HG02973 (cell line): ENCODE measurements around the gene COL4A5.

Source experiments
- ATAC-seq: cut with Tn5 transposase; IDR thresholded peaks from one replicate; pipeline ENCODE4 v1.9.1; 2021; ENCODE audit warnings: moderate library complexity; ENCODE audit not compliant: unreplicated experiment

Gene COL4A5

DNA sequence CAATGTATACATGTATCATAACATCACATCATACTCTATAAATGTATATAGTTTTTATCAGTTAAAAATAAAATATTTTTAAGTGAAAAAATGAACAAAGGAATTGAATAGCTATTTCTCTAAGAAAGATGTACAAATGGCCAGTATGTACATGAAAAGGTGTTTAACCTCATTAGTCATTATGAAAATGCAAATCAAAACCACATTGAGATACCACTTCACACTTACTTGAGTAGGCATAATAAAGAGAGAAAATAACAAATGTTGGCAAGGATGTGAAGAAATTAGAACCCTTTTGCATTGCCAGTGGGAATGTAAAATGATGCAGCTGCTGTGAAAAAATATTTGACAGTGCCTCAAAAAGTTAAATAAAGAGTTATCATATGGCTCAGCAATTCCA is 201.2 kb downstream of the COL4A5 start:
- no peak for ATAC-seq

DNA sequence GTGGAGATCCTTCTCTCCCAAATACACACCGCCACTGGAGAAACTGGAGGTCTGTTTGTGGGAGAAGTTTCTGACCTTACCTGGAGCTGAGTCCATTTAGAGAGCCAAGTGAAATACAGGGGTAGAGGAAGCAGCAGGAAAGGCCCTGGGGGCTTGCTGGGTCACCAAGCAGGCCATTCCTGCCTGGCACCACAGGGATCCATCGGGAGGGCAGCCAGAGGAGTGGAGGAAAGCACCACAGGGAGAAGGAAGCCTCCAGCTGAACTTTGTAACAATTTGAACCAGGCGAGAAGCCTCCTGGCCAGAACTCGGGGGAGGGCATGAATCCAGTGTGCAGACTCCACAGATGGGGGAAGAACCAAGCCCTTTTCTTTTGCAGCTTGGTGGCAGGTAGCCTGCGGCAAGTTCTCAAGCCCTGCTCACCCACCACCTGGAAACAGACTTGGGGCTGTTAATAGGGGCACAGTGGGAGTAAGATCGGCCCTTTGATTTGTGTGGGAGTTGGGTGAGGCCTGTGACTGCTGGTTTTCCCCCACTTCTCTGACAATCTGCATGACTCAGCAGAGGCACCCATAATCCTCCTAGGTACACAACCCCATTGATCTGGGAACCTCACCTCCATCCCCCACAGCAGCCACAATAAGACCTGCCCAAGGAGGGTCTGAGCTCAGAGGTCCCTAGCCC is 202.1 kb downstream of the COL4A5 start:
- ATAC-seq: no peak

DNA sequence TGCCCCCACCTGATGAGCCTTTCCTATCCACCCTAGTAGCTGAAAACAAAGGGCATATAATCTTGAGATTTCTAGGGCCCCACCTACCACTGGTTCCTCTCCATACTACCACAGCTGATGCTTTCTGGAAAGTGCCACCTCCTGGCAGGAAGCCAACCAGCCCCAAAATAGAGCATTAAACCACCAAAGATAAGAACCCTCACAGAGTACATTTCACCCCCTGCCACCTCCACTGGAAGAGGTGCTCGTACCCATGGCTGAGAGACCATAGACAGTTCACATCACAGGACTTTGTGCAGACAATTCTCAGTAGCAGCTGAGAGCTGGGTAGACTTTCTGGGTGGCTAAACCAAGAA is 202.6 kb downstream of the COL4A5 start:
- ATAC-seq: no peak

DNA sequence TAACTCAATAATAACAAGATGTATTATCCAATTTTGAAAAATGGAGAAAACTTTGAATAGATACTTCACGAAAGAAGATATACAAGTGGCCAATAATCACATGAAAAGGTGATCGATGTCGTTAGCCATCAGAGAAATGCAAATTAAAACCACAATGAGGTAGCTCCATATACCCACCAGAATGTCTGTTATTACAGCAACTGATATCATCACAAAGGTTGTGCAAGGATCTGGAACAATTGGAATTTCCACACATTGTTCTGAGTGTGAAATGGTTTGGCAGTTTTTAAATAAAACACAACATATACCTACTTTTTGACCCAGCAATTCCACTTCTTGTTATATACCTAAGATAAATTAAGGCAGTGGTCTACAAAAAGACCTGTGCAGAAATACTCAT is 225.1 kb downstream of the COL4A5 start:
- no peak for ATAC-seq

DNA sequence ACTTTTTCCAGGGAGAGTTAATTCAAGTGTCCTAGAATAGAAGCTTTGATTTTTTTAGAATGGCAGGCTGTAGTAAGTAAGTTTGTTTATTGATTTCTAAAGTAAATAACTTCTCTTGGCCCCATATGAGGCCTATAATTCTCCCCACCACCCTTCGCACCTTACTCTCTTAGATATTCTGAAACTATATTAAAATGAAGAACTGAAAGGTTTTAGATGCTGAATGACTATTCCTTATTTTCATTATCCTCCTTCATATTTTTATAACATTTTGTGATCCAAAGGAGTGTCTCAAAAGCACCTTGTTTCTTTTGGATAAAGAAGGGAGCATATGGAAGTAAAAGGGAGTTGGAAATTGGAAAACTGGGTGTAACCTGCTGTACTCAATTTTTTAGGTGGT is 226.5 kb downstream of the COL4A5 start:
- no peak for ATAC-seq

DNA sequence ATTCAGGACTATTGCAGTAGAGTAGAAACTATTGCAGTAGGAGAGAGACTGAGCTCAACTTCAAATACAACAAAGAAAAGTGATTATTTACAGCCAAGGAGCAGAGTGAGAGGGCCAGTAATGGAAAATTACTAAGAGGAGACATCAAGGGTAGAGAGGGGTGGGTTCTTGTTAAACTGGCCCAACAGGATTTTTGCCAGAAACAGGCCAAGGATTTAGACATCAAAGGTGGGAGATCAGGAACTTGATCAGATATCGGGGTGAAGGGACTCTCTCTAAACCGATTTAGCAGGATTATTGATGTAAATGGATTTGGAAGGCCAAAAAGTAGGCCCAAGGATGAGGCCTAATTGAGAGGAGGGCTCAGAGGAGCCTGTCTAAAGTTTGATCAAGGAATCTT is 231.9 kb downstream of the COL4A5 start:
- ATAC-seq: no peak

DNA sequence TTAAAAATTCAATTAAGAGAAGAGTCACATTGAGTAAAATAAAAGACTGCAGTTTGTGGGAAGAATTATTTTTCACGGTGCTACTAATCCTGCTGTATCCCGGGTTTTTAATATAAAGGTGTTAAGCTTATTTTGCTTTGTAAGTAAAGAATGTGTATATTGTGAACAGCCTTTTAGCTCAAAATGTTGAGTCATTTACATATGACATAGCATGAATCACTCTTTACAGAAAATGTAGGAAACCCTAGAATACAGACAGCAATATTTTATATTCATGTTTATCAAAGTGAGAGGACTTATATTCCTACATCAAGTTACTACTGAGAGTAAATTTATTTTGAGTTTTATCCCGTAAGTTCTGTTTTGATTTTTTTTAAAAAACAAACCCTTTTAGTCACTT is 257.1 kb downstream of the COL4A5 start:
- ATAC-seq: no peak

DNA sequence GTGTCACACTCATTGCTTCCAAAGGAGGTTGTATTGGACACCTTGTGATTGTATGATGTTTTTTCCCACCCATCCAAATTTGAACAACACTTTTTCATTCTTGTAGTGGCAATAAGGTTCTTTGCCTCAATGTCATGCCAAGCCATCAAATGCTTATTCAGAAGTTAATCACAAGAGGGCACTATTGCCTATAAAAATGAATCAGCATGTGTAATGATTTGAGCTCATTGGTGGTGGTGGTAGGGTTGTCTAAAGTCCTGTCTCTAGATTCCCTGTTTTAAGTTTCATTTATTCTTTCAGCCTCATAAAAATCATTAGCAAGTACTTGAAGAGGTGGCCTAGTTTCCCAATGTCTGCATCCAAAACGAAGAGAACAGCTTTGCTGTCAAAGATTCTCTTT is 259.7 kb downstream of the COL4A5 start:
- no peak for ATAC-seq

DNA sequence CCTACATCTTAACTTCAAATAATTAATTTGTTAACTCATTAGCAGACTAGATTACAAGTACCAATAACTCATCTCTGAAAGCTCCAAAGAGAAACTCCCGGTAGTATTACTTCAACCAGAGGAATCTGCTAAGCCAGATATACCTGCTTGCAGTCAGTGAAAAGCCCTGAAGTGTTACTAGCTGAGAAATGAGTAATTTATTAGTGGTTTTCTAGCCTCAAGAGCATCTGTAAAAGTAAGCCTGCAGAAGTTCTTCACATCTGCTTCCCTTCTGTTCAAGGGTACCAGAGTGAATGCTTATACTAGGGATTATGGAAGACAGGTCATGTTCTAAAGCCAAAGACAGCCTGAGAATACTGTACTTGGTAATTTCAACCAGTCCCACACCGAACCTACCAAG is 262.0 kb downstream of the COL4A5 start:
- no peak for ATAC-seq

DNA sequence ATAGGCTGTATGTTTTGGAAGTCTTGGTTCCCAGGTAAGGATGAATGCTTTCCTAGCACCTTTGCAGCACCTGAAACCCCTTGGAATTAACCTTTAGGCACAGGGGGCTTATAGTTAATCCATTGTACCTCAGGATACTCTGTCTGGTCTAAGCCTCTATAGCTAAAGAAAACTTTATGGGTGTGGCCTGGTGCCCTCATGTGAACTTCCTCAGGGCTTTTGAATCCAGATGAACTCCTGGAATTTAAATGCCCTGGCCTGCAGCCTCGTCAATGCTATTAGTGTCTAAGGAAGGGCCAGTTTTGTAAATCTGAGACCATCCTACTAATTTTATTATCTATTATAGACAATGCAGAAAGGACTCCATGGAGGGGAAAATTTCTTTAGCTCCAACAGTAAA is 262.9 kb downstream of the COL4A5 start:
- ATAC-seq: no peak

DNA sequence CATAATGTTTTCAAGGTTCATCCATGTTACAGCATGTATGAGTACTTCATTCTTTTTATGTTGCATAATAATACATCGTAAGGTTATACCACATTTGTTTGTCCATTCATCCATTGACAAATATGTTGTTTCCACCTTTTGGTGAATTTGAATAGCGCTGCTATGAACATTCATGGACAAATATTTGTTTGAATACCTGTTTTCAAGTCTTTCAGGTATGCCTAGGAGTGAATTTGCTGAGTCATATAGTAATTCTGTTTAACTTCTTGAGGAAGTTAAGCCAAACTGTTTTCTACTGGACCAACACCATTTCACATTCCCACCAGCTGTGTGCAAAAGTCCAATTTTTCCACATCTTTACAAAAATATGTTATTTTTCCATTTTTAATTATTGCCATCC is 265.2 kb downstream of the COL4A5 start:
- no peak for ATAC-seq

DNA sequence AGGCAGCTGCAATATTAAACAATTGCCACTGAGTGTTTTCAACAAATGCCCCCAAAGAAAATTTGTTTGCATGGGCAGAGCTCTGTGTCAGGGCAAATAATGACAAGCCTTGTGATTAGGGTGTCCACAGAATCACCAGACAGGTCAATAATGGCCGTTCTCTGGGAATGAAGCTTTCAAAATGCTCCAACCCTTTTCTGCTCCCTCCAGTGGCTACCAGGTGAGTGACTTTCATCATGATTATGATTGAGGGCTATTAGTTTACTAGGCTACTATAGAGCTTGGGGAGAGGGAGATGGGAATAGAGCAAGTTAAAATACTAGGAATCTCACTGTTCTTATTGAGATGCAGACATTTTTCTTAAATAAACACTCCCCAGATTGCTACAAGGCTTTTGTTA is 273.2 kb downstream of the COL4A5 start:
- no peak for ATAC-seq

DNA sequence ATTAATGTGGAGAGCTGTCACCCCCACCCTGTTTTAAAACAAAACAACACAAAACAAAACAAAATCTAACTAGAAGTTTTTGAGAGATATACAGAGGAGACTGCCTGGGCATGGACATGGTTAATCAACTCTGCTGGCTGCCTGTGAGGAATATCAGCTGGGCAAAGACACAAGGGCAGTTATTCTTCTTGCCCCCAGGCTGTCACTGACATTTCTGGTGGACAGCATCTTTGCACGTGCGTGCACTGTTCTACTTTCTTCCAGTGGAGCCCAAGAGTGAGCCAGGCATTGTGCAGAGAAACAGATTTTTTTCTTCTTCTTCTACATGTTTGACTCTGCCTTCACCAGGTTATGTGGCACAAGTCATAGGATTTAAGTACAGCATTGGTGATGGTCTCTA is 282.9 kb downstream of the COL4A5 start:
- ATAC-seq: no peak

DNA sequence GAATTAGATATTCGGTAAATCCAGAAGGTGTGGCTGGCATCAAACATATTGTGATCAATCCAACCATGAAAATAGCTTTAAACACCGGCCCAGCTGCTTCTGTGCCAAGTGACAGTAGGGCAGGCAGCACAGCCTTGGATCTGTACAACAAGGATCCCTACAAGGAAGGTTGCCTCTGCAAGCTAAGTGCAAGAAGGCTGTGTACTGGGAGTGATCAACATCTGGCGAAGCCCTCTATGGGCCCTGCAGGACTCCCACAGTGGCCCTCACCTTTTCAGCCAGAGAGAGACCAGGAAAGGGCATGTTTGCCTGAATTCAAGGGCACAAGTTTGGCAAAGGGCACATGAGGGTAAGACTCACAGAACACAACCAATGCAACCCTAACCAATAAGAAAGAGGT is 287.1 kb downstream of the COL4A5 start:
- no peak for ATAC-seq

DNA sequence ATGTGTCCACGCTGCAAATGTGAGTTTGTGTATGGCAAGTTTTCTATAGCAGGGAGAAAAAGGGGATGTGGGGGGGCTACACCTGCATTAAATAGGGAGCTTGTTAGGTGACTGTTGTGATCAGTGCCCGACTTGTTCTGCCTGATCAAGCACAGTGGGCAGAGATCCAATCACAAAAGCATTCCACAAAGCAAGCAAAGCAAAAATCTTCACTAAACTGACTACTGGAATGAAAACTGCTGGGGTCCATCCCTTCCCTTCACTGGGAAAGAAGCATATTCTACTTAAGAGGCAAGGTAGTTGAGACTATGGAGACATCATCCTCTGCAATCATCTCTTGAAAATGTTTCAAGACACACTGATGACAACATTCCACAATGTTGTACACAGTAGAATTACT is 291.5 kb downstream of the COL4A5 start:
- ATAC-seq: no peak

DNA sequence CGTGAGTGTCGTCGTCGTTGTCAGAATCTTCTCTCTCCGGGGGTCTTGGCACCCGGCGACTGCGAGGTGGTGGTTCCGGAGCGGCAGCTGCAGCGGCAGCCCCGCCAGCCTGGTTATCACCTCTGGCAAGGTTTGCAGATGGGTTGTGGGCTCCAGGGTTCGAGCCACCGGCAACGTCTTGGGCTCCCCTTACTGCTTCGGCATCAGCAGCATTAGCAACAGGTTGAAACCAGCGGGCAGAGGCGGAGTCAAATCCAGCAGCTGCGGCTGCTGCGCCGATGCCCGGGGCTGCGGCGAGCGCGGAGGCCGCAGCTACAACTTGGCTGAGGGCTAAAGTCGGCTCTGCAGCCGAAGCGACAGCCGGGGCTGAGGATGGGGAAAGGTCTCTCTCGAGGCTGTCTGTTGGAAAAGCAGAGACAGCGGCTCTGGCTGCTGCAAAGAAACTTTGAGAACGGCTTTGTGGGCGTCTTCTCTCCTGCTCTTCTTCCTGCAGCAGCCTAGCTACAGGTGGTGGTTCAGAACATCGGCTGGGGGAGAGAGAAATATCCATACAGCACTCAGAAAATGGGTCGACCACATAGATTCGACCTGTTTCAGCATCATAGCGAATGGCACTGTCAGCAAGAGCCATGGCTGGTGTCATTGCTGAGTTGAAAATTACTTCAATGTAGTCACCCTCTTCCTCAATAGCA is 293.1 kb downstream of the COL4A5 start:
- no peak for ATAC-seq

DNA sequence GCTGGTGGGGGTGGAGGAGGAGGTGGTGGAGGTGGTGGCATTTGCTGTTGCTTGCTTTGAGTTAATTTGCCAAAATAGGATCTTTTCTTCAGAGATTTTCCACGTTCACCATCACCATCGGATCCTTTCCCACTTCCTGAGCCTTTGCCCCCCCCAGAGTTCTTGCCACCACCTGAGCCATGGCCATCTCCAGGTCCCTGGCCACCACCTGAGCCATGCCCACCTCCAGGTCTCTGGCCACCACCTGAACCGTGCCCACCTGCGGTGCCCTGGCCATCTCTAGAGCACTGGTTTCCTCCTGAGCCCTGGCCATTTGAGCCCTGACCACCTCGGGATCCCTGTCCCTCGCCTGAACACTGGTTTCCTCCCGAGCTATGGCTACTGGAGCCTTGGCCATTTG is 294.8 kb downstream of the COL4A5 start:
- no peak for ATAC-seq

DNA sequence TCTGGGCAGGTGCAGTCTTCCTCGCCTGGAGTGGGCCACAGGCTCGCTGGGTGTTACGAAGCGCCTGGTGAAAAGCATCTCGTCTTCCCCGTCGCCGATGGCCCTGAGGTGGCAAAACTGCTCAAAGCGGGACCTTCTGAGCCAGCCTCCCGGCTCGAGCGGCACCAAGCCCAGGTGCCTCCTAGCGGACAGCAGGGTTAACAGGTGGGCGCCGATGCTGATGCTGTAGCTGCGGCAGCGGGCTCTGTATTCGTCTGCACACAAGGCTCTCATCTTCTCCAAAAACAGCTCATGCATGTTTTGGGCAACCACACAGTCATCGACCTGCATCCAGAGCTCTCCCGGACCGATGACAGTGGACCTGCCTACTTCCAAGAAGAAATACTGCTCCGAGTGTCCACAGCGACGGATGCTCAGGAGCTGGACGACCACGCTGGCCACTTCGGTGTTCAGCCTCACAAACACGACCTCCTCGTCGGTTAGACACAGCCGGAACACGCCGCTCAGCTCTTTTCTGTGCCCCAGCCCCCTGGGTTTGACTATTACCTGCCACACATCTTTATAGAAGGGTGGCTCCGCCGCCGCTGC is 295.5 kb downstream of the COL4A5 start:
- no peak for ATAC-seq

DNA sequence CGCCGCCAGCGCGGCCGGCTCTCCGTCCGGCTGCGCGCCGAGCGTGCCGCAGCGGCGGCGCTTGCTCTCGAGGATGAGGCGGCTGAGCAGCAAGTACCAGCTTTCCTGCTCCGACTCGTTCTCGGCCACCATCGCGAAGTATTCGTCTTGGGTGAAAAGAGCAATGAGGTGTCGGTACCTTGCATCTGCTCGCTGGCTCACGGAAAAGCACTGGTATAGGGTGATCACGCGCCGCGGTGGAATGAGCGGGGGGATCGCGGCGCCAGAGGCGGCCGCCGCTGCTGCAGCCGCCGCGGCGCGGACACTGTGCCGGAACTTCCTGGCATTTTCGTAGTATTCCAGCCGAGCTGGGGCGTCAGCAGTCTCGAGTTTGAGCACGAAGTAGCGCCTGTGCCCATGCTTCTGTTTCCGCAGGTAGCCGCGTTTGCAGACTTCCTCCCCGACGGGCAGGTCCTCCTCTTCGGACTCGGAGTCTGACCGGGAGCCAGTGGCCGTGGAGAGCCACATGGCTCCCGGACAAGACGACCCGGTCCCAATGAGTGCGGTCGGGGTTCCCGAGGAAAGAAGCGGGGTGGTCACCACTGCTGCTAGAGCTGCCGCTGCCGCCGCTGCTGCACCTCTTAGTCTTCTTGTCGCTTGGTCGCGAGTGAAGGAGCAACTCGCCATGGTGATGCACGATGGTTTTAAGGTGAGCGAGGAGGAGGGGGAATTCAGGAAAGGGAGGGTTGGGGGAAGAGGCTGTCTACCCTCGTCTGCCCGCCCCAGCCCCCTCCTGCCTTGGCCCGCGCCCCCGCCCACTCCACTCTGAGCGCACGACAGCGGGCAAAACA is 296.3 kb downstream of the COL4A5 start:
- no peak for ATAC-seq

DNA sequence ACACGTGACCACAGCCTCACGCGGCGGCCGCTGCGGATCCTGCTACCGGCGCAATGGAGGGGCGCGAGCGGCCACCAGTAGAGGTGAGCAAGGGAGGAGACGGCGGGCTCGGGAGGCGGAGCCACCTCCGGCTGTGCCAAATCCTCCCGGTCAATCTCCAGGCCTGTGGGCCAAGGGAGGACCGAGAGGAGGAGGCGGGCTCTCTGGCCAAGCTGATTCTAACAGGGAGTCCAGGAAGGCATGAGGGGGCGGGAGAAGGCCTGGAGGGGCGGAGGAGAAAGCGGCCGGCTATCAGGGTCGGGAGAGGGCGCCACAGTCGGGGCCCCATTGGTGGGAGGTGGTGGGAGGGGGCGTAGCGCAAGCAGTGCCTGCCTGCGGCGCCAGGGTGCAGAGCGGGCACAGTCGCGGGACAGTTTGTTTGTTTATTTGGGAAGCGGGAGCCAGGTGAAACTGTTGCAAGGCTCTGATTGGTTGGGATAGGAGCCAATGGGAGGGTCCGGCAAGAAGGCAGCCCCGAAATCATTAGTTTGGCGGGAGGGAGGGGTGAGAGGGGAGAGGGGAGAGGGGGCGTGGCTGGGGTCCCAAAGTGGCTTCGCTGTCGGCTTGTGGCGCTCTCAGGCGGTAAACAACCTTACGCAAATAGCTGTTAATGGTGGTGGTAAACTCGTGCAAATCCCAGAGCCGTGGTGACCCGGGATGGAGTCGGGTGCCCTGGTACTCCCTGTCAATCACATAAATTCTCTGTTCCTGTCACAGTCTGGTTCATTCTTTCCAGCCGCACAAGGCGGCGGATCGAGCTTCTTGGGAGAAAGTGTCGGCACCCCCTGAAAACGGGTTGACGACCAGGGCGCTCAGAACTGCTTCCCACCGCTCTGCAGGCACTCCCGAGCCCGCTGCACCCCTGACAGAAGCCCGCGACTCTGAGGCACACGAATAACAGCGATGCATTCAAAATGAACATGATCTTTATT is 297.2 kb downstream of the COL4A5 start, which contains the start of gene IRS4:
Gene IRS4 (minus strand): TSS at position 55 of the 971 bp plus-strand sequence.
- no peak for ATAC-seq

DNA sequence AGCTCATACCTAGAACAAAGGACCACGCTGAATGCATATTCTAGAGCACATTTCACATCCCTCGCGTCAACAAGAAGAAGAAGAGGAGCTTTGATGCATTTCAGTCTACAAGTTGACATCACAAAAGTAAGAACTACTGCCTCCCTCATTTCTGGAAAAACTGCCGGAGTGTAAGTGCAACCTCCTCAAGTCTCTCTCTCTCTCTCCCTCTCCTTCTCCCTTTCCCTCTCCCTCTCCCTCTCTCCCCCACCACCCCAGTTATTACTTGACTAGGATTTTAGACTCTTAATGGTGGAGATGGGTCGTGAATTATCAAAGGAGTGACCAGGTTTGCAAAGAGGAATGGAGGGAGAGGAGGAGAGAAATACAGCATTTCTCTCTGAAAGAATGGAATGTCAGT is 298.1 kb downstream of the COL4A5 start:
- ATAC-seq: no peak
